GM20000 (cell line): Measurements from ENCODE around the gene PIK3IP1.
A peak's percentile ranks its signal among the peaks of the same experiment; 100 is the strongest.

Source experiments
- DNase-seq: peaks from one replicate; pipeline ENCODE4 v3.0.0; 2012; ENCODE audit warnings: low spot score
- CTCF ChIP-seq: IDR thresholded peaks from 2 replicates; pipeline ENCODE4 v1.5.1; 2012; ENCODE audit warnings: mild to moderate bottlenecking, control low read depth; ENCODE audit errors: extremely low read depth, missing control alignments

The PIK3IP1 gene

DNA sequence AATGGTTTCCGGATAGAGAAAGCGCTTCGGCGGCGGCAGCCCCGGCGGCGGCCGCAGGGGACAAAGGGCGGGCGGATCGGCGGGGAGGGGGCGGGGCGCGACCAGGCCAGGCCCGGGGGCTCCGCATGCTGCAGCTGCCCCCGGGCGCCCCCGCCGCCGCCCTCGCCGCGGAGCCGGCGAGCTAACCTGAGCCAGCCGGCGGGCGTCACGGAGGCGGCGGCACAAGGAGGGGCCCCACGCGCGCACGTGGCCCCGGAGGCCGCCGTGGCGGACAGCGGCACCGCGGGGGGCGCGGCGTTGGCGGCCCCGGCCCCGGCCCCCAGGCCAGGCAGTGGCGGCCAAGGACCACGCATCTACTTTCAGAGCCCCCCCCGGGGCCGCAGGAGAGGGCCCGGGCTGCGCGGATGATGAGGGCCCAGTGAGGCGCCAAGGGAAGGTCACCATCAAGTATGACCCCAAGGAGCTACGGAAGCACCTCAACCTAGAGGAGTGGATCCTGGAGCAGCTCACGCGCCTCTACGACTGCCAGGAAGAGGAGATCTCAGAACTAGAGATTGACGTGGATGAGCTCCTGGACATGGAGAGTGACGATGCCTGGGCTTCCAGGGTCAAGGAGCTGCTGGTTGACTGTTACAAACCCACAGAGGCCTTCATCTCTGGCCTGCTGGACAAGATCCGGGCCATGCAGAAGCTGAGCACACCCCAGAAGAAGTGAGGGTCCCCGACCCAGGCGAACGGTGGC, 15.7 kb downstream of the PIK3IP1 start:
- no peak for DNase-seq
- no peak for TF ChIP-seq CTCF

- no peak for TF ChIP-seq CTCF
- DNase-seq = no peak
Observed at GRCh38 chr22:31275576-31275975, 16.7 kb downstream of the PIK3IP1 start.

DNA sequence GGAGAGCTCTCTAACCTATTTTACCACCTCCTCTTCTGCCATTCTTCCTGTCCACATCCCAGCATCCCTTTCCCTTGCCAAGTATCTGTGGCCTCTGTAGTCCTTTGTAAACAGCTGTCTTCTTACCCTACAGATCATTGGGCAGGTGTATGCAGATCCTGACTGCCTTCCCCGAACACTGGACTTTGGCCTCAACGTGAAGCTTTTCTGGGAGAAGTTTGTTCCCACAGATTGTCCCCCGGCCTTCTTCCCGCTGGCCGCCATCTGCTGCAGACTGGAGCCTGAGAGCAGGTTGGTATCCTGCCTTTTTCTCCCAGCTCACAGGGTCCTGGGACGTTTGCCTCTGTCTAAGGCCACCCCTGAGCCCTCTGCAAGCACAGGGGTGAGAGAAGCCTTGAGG, 17.3 kb downstream of the PIK3IP1 start:
- TF ChIP-seq CTCF = no peak
- no peak for DNase-seq

- no peak for DNase-seq
- TF ChIP-seq CTCF = no peak
Observed at GRCh38 chr22:31274017-31274416, 18.3 kb downstream of the PIK3IP1 start.

DNA sequence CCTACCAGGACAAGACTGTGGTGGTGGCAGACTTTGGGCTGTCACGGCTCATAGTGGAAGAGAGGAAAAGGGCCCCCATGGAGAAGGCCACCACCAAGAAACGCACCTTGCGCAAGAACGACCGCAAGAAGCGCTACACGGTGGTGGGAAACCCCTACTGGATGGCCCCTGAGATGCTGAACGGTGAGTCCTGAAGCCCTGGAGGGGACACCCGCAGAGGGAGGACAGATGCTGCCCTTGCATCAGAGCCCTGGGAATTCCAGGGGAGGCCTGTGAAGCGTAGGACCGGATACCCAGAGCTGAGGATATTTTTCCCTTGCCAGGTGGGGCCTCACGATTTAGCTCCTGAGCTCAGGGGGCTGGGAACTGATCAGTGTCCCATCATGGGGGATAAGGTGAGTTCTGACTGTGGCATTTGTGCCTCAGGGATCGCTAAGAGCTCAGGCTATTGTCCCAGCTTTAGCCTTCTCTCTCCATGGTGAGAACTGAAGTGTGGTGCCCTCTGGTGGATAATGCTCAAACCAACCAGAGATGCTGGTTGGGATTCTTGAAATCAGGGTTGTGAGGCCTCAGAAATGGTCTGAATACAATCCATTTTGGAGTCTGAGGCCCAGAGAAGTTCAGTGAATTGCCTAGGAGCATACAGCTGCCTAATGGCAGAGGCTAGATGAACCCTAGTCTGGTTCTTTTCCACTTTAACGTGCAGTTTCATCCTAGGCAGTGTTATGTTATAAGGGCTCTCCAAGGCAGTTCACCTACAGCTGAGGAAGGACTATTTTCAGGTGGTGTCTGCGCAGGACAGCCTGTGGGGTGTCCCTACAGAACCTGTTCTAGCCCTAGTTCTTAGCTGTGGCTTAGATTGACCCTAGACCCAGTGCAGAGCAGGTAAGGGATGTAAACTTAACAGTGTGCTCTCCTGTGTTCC, 19.5 kb downstream of the PIK3IP1 start:
- DNase-seq = peak; percentile 79
- peak; percentile 31 for TF ChIP-seq CTCF

DNA sequence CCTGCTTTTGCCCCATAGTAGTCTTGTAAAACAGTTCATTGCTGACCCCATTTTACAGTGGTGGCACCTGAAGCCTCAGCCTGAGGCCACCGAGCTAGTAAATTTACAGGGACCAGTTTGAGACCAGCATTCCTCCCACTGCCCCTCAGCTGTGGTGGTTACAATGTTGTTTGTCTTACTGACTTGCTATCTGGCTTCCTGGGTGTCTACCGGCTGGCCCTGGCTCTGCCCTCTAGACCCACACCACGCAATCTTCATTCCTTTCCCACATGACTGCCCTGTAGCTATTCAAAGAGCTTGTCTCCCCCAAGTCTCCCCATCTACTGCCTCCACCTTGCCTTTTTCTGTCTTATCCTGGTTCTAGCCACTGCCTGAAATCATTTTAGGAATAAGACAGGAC, 20.8 kb downstream of the PIK3IP1 start:
- TF ChIP-seq CTCF = no peak
- no peak for DNase-seq

- DNase-seq = no peak
- no peak for TF ChIP-seq CTCF
Observed at GRCh38 chr22:31271026-31271425, 21.3 kb downstream of the PIK3IP1 start.
